Measurements from ENCODE around the gene TLE2.

The TLE2 gene

GRCh38 chr19:2950286-2951124 is 78.6 kb downstream of the TLE2 start:
- TF ChIP-seq TCF12 (IDR thresholded peaks at IDR 0.05; ENCODE audit: low read depth) (peak; percentile 36; the same call in 1 of the 2 replicates), YY1 (IDR thresholded peaks at IDR 0.05; ENCODE audit: low read depth) (peak; percentile 79), EP300 (IDR thresholded peaks at IDR 0.05; ENCODE audit: borderline replicate concordance) (no peak), TAF1 (IDR thresholded peaks at IDR 0.05; ENCODE audit: low read depth) (peak; percentile 99), CREB1 (IDR thresholded peaks at IDR 0.05; ENCODE audit: low read depth) (0 out of 2 replicates have a peak, but pooled peaks have one; percentile 30), EGR1 (IDR thresholded peaks at IDR 0.05) (peak; percentile 31; the same call in 1 of the 2 replicates), NFIC (IDR thresholded peaks at IDR 0.05) (peak; percentile 85), REST (IDR thresholded peaks at IDR 0.05; ENCODE audit: low read depth) (no peak), ZBTB7A (IDR thresholded peaks at IDR 0.05; ENCODE audit: low read depth) (no peak), MAX (IDR thresholded peaks at IDR 0.05) (0 out of 2 replicates have a peak, but pooled peaks have one; percentile 9), USF1 (IDR thresholded peaks at IDR 0.05) (no peak)

GRCh38 chr19:2949939-2950285 is 79.2 kb downstream of the TLE2 start:
- TF ChIP-seq TEAD4 (IDR thresholded peaks at IDR 0.05) (no peak), ZBTB7A (IDR thresholded peaks at IDR 0.05; ENCODE audit: low read depth) (0 out of 2 replicates have a peak, but pooled peaks have one; percentile 5)

All from Ishikawa (cell line).